Glomerular visceral epithelial cell (primary cell): ENCODE results near the gene SFMBT2.

ENCODE experiments used
- DNase-seq: peaks from one replicate; pipeline ENCODE4 v3.0.0-alpha.2; 2016; ENCODE audit errors: extremely low spot score

SFMBT2 gene

DNA sequence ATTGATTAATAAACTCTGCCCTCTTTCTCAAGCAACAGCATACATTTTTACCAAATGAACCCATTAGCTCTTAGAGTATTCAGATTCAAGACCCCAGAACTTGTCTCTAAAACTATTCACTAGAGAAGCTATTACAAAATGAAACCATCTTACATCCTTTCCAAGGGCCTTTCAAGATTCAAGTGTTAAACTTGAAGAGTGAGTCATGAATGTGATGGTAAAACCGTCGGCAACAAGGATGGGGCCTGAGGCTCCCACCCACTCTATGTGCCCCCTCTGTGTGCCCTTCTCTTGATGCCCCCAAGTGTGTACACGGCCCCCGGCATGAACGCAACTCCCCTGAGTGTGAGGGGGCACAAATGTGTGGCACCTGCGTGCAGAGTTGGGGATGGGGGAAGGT, 46.4 kb downstream of the SFMBT2 start:
- no peak for DNase-seq

DNA sequence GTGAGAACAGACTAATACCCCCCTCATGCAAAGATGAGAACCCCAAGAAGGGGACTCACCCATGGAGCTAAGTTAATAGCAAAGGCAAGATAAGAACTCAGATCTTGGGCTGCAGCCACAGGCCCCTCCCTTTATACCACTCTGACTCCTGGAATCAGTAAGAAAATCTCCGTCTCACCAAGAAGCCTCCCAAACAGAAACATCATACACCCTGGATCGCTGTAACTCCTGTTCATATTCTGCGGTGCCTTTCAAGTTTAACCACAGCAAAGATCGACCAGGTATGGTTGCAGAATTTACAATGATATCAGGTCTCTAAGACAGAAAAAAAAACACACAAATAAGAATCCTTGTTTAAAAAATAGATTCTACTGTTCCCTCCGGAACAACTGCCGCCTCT, 47.1 kb downstream of the SFMBT2 start:
- DNase-seq = no peak

DNA sequence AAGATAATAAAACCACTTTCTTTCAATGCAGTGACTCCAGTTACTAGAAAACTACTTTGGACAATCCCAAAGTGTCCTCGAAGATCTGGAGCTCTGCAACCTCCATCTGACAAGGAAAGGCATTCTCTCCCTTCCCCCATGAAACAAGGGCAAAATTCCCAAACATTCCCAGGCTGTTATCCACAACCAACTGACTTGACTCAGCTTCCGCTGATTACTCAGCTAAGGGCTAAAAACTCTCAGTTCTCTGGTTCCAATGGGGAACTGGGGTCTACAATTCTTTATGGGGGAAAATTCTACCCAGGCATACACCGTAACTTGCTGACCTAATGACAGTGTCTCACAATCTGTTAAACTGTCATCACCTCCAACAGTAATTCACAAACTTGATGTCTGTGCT, 48.4 kb downstream of the SFMBT2 start:
- no peak for DNase-seq

GRCh38 chr10:7361316-7361715, 49.5 kb downstream of the SFMBT2 start:
- DNase-seq = no peak

DNA sequence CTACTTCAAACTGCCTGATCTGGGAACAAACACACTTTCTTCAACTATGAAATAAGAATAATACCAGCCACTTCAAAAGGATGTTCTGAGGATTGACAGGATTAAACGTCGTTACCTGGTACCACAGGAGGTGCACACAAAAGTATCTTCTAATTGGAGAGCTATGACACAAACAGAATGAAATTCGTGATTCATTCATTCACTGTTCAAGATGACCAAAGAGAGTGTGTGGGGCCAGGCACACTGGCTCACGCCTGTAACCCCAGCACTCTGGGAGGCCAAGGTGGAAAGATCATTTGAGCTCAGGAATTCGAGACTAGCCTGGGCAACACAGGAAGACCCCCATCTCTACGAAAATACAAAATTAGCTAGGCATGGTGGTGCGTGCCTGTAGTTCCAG, 50.9 kb downstream of the SFMBT2 start:
- DNase-seq = no peak

DNA sequence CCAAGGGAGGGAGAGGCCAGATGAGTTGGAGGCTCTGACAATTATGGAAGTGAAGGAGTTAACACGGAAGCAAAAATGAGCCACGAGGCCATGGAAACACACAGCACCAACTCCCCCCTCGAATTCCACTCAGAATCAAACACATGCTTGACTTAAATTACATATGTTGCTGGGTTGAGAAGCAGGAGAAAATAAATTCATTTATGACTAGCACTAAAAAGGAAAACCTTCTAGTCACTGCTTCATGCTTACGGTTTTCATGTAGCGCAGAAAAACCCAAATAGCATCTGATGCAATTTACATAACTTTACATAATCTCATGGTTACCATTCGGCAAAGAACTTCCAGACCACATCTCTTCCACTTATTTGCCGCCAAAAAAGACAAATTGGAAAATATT, 51.5 kb downstream of the SFMBT2 start:
- DNase-seq = no peak

- no peak for DNase-seq
Observed at GRCh38 chr10:7357193-7357592, 53.6 kb downstream of the SFMBT2 start.

- DNase-seq = no peak
Observed at GRCh38 chr10:7354330-7355047, 56.3 kb downstream of the SFMBT2 start.

DNA sequence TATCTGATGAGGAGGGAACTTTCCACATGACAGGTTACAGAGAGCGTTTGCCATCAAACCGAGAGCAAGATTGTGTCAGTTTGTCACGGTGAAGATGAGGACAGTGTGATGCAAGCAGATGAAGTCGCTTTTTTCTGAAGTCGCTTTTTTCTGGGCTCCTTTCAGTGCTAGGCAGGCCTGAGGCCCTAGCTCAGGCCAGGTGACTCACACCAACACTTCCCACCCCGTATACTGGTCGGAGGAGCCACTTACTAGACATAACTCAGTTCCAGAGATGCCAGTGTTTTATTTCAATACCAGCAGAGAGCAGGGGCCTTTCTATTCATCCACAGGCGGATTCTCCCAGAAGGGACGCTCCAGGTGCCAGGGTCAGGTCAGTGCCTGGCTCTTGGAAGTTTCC, 58.9 kb downstream of the SFMBT2 start:
- no peak for DNase-seq

DNA sequence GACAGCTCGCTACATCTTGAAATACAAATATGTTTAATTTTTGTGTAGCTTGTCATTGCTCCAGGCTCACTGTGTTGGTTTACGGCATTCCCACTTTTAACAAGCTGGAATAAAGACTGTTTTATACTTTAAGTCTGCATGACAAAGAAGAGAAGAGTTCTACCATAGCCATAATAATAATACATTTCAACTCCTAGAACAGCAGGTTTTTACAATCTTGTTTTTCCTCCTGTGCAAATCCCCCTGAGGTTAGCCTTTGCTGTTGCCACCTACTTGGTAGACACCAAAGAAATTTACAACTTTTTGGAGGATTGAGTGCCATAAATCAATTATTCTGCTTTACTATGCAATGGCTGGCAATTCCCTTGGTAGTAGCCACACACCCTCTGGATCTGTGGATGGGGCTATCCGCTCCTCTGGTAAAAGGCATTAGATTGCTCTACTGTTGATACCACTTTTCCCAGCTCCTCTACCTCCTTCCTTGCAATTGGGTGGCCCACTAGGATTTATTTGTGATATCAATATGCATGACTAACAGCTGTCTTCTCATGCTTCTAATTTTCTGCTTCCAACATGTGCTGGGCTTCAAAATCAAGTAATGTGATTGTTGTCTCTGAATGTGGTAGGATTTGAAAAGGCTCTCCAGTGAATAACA, 60.2 kb downstream of the SFMBT2 start:
- DNase-seq = no peak

DNA sequence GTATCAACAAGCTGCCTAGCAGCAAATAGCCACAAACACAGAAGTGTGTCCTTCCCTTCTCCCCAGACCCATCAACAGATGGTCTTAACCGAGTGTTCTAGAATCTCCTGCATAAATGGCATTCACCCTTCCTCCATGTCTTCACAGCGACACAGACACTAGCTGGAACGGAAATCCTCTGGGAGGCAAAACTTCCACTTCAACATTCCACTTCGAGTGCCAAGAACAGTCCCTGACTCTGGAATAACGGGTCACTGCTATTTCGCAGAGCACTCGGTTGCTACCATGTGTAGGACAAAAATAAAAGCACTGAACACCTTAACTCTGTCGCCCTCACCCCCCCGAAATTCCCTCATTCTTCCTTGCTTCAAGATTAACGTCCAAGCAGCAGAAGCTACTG, 65.1 kb downstream of the SFMBT2 start:
- DNase-seq = no peak

- DNase-seq = no peak
Observed at GRCh38 chr10:7343040-7343439, 67.8 kb downstream of the SFMBT2 start.

GRCh38 chr10:7340179-7340874, 70.5 kb downstream of the SFMBT2 start:
- no peak for DNase-seq

GRCh38 chr10:7339510-7339909, 71.3 kb downstream of the SFMBT2 start:
- no peak for DNase-seq

- no peak for DNase-seq
Observed at GRCh38 chr10:7338469-7338868, 72.4 kb downstream of the SFMBT2 start.

DNA sequence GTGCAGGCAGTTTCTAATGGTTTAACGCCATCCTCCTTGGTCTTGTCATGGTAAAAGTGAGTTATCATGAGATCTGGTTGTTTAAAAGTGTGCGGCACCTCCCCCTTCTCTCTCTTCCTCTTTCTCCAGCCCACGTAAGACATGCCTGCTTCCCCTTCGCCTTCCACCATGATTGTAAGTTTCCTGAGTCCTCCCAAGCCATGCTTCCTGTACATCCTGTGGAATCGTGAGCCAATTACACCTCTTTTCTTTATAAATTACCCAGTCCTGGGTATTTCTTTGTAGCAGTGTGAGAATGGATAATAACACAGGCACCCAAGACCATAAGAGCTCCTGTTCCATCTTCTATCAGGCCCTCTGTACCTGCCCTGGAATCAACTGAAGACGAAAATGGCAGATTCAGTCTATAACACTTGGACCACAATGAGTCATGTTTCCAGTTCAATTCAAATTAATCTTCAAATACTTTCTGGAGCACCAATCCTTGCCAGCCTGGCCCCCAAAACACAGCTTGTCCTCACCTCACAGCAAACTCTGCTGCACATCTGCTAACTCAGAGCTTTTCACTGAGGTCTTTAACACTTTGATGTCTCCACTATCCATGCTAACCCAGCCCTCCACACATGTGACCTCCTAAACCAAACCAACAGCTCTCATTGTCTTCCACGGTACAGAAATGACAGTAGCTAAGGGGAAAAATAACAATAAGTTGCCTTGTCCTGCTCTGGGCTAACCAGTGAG, 73.2 kb downstream of the SFMBT2 start:
- no peak for DNase-seq

DNA sequence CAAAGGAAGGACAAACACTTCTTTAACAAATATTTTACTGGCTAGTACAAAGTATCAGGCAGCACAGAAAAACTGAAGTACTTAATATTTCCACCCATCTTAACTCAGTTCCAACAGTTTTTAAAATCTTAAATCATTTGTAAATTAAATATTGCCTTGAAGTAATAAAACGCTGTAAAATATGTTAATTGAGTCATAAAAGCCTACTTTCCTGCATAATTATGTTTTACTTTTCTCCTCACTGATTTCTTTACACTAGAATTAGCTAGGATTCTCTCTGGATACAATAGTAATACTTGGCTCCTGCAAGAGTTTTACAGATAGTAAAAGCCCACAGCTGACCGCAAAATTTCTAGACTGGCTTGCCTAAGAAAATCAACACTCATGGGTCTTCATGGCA, 74.9 kb downstream of the SFMBT2 start:
- DNase-seq = no peak

DNA sequence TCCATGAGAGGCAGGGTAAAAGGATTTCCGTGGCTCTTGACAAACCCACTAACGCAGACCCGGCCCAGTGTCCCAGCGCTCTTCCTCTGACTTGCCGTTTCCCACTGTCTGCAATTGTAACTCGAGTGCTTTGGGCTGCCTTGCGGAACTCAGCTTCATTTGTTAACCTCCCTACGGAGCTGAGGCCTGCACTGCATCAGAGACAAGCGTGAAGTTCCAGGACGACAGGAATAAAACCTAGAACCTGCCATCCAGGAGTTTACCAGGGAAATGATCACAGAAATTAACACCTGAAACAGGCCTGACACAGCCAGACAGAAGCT, 76.2 kb downstream of the SFMBT2 start:
- no peak for DNase-seq

DNA sequence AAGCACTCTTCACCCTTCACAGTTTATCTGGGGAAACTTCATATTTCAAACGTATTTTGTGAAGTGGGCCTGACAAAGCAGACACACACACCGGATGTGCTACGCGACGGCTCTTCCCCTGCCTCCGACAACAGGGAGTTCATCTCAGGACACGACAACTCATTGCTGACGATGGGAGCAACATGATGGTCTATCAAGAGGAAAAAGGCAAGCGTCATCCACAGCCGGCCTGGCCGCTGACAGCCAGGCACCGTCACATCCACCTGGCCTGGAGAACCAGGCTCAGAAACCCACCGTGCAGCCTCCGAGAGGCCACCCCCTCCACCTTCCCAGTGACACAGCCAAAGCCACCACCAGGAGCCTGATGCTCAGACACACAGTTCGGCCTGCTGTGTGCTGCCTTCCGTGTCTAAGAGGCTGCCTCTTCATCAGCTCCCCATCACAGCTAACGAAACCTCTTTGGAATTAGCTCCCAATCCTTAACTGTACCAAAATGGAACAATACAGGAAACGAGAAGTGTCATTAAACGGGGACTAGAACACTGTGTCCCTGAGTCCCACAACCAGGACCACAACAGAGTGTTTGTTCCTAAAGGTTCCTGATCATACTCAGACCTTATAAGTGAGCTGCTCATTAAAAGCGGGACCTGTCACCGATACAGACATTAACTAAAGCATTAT, 76.7 kb downstream of the SFMBT2 start:
- DNase-seq = no peak

DNA sequence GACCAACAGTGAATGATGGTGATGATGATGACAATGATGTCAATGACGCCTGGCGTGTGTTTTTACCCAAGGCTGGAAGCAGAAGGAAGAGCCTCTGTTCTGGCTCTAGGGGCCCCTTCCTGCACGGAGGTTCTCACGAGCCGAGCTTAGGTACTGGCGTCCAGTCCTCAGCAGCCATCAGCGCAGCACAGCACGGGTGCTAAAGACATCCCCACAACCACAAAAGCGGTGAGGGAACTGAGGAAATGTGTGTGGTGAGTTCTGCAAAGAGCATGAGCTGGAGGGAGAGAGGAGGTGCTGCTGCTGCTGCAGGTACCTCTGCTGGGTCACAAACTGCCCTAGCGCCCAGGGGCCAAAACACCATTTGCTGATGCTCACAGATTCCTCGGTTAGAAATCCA, 81.6 kb downstream of the SFMBT2 start:
- no peak for DNase-seq

GRCh38 chr10:7327885-7328284, 82.9 kb downstream of the SFMBT2 start:
- no peak for DNase-seq

DNA sequence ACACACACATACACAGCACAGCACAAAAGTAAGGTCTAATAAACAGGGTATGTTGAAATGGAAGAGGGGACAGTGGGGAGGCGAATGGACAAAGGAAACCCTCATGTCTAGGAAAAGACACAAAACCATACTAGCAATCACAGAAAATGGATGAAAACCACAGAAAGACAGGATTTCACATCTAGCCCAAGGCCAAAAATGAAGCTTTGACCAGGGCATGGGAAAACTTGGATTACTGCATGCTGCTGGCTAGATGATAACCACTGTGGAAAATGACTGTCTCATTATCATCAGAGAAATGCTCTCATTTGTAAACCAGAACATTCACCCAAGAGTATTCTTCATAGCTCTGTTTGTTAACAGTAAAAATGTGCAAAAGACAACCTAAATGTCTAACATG, 88.2 kb downstream of the SFMBT2 start:
- no peak for DNase-seq
